SH-SY5Y (cell line): Measurements from ENCODE around the gene IFNL4.

ENCODE experiments used
- GATA2 ChIP-seq: IDR thresholded peaks from 2 replicates; pipeline ENCODE4 v1.6.1; 2011; ENCODE audit warnings: mild to moderate bottlenecking, low read depth, low read length
- GATA3 ChIP-seq: IDR thresholded peaks from 2 replicates; pipeline ENCODE4 v1.6.1; 2011; ENCODE audit warnings: low read depth, mild to moderate bottlenecking, low read length, moderate library complexity

IFNL4 gene

DNA sequence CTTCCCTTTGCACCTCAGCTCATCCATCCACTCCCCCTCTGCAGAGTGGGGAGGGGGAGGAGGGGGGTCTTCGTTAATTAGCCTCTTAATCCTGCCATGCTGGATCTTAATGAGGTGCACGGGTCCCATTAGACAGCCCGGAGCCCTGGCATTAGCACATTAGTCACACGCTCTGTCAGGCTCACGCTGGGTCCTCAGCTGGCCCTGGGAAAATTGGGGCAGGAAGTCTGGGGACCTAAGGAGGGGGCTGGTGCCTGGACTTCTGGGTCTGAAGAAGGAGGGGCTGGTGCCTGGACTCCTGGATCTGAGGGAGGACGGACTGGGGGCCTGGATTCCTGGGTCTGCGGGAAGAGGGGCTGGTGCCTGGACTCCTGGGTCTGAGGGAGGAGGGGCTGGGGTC is 52.3 kb downstream of the IFNL4 start:
- TF ChIP-seq GATA2 (no peak), GATA3 (no peak)
